CD4-positive, CD25-positive, alpha-beta regulatory T cell (primary cell): ENCODE data around the gene C19orf47. TPM values are rescaled to one million over a fixed set of nuclear protein-coding genes. Genes with fewer than 3 reads are reported as not detected.

Experiments
- ATAC-seq, 2 donors: fragments of 150-1000 bp; cut with Tn5 transposase; one replicate each; pipeline ENCODE4 v1.10.0; 2021; ENCODE audit warnings: low read depth in 2 of 2, moderate number of reproducible peaks in 2 of 2, moderate library complexity in 1 of 2
- DNase-seq, 3 donors: peaks; one replicate each; pipeline versions ENCODE4 v3.0.0 to v3.0.0-alpha.2; 2012 to 2022; ENCODE audit warnings: mixed read lengths in 1 of 3
- H3K27ac ChIP-seq: one replicate; pipeline ENCODE4 v1.7.0; 2013; ENCODE audit warnings: mild to moderate bottlenecking, low read length; ENCODE audit not compliant: insufficient read depth, poor library complexity, severe bottlenecking
- H3K27me3 ChIP-seq: one replicate; pipeline ENCODE4 v1.7.0; 2013; ENCODE audit warnings: low read length; ENCODE audit not compliant: control insufficient read depth, insufficient read depth
- H3K36me3 ChIP-seq: one replicate; pipeline ENCODE4 v1.7.0; 2013; ENCODE audit warnings: mild to moderate bottlenecking, low read length, moderate library complexity; ENCODE audit not compliant: control insufficient read depth, insufficient read depth
- H3K4me1 ChIP-seq: 2 replicates; pipeline ENCODE4 v1.7.0; 2013; ENCODE audit warnings: mild to moderate bottlenecking, low read length; ENCODE audit not compliant: insufficient read depth, control insufficient read depth, poor library complexity, severe bottlenecking
- H3K4me3 ChIP-seq: one replicate; pipeline ENCODE4 v1.7.0; 2013; ENCODE audit warnings: low read depth, mild to moderate bottlenecking, low read length, moderate library complexity
- H3K9me3 ChIP-seq, 2 experiments: 1 replicate in 1 of 2; 2 replicates in 1 of 2; pipeline ENCODE4 v1.7.0; 2013; ENCODE audit warnings: low read length in 2 of 2, mild to moderate bottlenecking in 1 of 2, moderate library complexity in 1 of 2; ENCODE audit not compliant: control insufficient read depth in 2 of 2
- H3K27ac Mint-ChIP-seq, 3 donors: one replicate each; pipeline ENCODE4 v1.8.0; 2020 to 2022; ENCODE audit warnings: mild to moderate bottlenecking in 3 of 3, mixed read lengths in 3 of 3, moderate library complexity in 2 of 3
- H3K27me3 Mint-ChIP-seq: one replicate; pipeline ENCODE4 v1.8.0; 2022; ENCODE audit warnings: mild to moderate bottlenecking, mixed read lengths
- H3K36me3 Mint-ChIP-seq: one replicate; pipeline ENCODE4 v1.8.0; 2020; ENCODE audit warnings: mixed read lengths
- H3K4me1 Mint-ChIP-seq, 4 donors: one replicate each; pipeline ENCODE4 v1.8.0; 2020 to 2022; ENCODE audit warnings: mixed read lengths in 4 of 4, mild to moderate bottlenecking in 1 of 4
- H3K4me3 Mint-ChIP-seq, 4 donors: one replicate each; pipeline ENCODE4 v1.8.0; 2020 to 2022; ENCODE audit warnings: mild to moderate bottlenecking in 4 of 4, mixed read lengths in 4 of 4, moderate library complexity in 3 of 4
- H3K9me3 Mint-ChIP-seq, 7 donors: one replicate each; pipeline ENCODE4 v1.8.0; 2020 to 2022; ENCODE audit warnings: mixed read lengths in 7 of 7, mild to moderate bottlenecking in 3 of 7, moderate library complexity in 2 of 7
- polyA plus RNA-seq, 4 donors: library from polyadenylated mRNA; unstranded; fragments of 300-500 nt; fragmentation: Illumina TruSeq; gene quantifications; one replicate each; pipeline ENCODE4 v1.2.3, GENCODE V29; 2021
- total RNA-seq: library from RNA; stranded (reverse); gene quantifications from one replicate; pipeline ENCODE4 v1.2.3, GENCODE V29; 2022

C19orf47 gene
- total and polyA plus RNA-seq, 5 donors from 2014 or later, result 5.9 to 12.4 (median 6.8) TPM

DNA sequence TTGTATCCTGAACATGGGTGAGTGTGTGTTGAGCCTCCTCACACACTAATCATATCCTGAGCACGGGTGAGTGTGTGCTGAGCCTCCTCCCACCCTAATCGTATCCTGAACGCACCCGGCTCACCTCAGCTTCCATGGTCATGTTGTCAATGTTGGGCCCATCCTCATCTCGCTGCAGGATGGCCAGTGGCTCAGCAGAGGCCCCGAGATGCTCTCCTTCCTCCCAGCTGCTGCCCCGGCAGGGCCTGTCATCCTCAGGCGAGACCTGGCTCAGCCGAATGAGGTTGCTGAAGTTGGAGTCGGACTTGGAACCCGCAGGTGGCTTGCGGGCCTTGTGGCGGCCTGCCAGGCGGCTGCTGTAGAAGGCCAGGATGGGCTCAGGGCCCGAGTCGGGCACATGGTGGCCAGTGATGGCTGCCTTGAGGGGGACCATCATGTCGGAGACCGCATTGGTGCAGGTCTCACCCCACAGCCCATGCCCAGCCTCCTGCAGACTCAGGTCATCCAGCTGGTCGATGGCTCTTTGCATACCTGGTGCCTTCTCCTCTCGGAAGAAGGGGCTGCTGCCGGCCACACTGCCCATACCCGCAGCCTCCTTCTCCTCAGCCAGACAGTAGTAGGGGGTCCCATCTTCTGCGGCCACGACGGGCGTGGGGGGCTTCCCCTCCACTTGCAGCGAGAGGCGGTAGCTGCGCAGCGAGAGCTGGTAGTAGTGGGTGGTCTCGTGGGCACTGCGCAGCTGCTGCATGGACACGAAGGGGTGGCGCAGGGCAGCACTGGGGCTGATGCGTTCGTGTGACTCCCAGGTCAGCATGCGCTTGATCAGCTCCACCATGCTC lies 32.2 kb upstream of the C19orf47 start:
- Histone ChIP-seq H3K36me3 (no peaks in the 10 kb centered on the region), H3K4me3 (no peak overlapping the region), H3K4me1 (no peaks in the 10 kb centered on the region), H3K9me3 (no peaks in the 10 kb centered on the region), H3K27me3 (no peaks in the 10 kb centered on the region), H3K27ac (no peak overlapping the region)
- Mint-ChIP-seq H3K9me3 (peaks cover 0 to 1% (median 0%) of the 10 kb centered on the region in 7 donors), H3K27me3 (no peaks in the 10 kb centered on the region), H3K4me1 (no peaks in the 10 kb centered on the region), H3K27ac (no peak overlapping the region), H3K4me3 (no peak overlapping the region), H3K36me3 (peaks cover 4% of the 10 kb centered on the region)
- no peak for ATAC-seq
- DNase-seq, result no peak

DNA sequence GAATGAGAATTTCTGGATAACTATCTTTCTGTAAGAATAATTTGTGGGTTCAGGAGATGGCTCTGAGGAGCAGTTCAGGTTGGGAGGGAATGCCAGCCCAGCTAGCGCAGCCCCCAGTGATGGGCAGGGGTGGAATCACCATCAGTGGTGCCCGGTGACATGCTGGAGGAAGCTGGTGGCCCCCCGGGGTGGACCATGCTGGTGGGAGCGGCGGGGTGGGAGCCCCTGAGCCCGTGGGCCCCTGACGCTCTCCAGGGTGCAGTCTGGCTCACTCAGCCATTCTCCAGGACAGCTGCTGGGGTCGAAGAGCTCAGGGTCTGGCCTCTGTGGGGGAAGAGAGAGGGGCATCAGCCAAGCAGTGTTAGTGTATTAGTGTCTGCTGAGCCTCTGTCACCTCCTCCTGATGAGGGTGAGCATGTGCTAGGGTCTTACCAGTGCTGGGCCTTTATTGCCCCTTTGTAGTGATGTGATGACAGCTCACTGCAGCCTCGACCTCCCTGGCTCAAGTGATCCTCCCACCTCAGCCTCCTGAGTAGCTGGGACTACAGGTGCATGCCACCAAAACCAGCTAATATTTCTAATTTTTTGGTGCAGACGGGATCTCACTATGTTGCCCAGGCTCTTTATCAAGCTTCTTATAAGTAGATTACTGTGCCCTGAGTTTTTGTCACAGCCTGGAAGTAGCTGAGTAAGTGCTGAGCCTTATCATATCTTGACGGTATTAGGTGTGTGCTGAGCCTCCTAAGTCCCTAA lies 31.4 kb upstream of the C19orf47 start:
- Histone ChIP-seq H3K27me3 (no peaks in the 10 kb centered on the region), H3K9me3 (no peaks in the 10 kb centered on the region), H3K27ac (no peak overlapping the region), H3K4me1 (no peaks in the 10 kb centered on the region), H3K4me3 (no peak overlapping the region), H3K36me3 (peaks cover under 1% of the 10 kb centered on the region)
- DNase-seq (no peak), ATAC-seq (no peak)
- H3K36me3 Mint-ChIP-seq, result peaks cover 6% of the 10 kb centered on the region
- H3K4me1 Mint-ChIP-seq, result peaks cover 0 to 1% (median 0%) of the 10 kb centered on the region in 4 donors
- H3K4me3 Mint-ChIP-seq, result no peak overlapping the region
- no peak overlapping the region for H3K27ac Mint-ChIP-seq
- H3K9me3 Mint-ChIP-seq, result peaks cover 0 to 1% (median 0%) of the 10 kb centered on the region in 7 donors
- H3K27me3 Mint-ChIP-seq, result no peaks in the 10 kb centered on the region

DNA sequence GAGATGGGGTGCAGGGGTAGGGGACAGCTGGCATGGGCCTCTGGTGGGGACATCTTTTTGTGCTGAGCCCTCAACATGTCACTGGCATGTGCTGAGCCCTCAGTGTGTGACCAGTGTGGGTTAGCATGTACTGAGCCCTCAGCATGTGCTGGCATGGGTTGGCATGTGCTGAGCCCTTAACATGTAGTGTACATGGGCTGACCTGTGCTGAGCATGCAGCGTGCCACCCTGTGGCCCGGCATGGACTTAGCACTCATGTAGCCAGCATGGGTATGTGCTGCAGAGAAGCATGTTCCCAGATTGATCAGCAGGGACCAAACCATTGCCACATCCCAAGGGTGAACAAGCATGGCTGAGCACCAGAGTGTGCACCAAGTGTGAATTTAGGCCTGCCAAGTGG lies 30.3 kb upstream of the C19orf47 start:
- H3K27ac Mint-ChIP-seq, result no peak overlapping the region
- H3K36me3 Mint-ChIP-seq, result peaks cover 11% of the 10 kb centered on the region
- H3K4me1 ChIP-seq, result no peaks in the 10 kb centered on the region
- H3K4me1 Mint-ChIP-seq, result peaks cover 0 to 3% (median 0%) of the 10 kb centered on the region in 4 donors
- H3K27me3 Mint-ChIP-seq, result no peaks in the 10 kb centered on the region
- no peaks in the 10 kb centered on the region for H3K9me3 Mint-ChIP-seq
- H3K4me3 Mint-ChIP-seq, result no peak overlapping the region
- no peak for DNase-seq
- H3K36me3 ChIP-seq, result peaks cover 8% of the 10 kb centered on the region
- no peaks in the 10 kb centered on the region for H3K9me3 ChIP-seq
- H3K27ac ChIP-seq, result no peak overlapping the region
- no peaks in the 10 kb centered on the region for H3K27me3 ChIP-seq
- no peak overlapping the region for H3K4me3 ChIP-seq
- no peak for ATAC-seq

DNA sequence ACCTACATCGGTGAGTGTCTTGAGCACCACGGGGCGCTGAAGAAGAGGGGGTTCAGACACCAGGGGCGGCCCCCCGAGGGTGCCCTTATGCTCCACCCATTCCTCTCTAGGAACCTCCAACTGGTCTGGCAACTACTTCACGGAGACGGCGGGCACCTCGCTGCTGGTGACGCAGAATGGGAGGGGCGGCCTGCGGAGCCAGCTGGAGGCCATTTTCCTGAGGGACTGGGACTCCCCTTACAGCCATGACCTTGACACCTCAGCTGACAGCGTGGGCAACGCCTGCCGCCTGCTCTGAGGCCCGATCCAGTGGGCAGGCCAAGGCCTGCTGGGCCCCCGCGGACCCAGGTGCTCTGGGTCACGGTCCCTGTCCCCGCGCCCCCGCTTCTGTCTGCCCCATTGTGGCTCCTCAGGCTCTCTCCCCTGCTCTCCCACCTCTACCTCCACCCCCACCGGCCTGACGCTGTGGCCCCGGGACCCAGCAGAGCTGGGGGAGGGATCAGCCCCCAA lies 29.7 kb upstream of the C19orf47 start:
- Mint-ChIP-seq H3K36me3 (peaks cover 11% of the 10 kb centered on the region), H3K9me3 (no peaks in the 10 kb centered on the region), H3K4me3 (no peak overlapping the region), H3K27me3 (no peaks in the 10 kb centered on the region), H3K4me1 (peaks cover 0 to 3% (median 0%) of the 10 kb centered on the region in 4 donors), H3K27ac (no peak overlapping the region)
- no peak overlapping the region for H3K4me3 ChIP-seq
- peaks cover 8% of the 10 kb centered on the region for H3K36me3 ChIP-seq
- H3K27me3 ChIP-seq, result no peaks in the 10 kb centered on the region
- DNase-seq (no peak), ATAC-seq (no peak)
- H3K27ac ChIP-seq, result no peak overlapping the region
- H3K4me1 ChIP-seq, result no peaks in the 10 kb centered on the region
- H3K9me3 ChIP-seq, result no peaks in the 10 kb centered on the region

DNA sequence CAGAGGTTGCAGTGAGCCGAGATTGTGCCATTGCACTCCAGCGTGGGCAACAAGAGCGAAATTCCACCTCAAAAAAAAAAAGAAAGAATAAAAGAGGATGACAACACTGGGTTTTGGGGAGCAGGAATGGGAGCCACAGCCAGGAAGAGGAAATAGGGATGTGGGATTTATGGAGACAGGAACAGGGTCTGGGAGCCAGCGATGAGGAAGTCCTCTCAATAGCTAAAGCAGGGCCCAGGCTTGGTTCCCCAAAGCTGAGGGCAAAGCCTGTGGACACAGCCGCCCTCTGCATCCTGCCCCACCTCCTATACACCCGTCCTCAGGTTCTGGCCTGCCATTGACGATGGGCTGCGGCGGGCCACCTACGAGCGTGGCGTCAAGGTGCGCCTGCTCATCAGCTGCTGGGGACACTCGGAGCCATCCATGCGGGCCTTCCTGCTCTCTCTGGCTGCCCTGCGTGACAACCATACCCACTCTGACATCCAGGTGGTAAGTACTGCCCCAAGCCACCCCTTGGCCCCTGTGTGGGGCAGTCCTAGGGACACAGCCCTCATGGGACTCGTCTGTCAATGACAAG lies 28.2 kb upstream of the C19orf47 start:
- Mint-ChIP-seq H3K4me1 (peaks cover 0 to 3% (median 0%) of the 10 kb centered on the region in 4 donors), H3K36me3 (peaks cover 19% of the 10 kb centered on the region)
- ATAC-seq, result no peak

DNA sequence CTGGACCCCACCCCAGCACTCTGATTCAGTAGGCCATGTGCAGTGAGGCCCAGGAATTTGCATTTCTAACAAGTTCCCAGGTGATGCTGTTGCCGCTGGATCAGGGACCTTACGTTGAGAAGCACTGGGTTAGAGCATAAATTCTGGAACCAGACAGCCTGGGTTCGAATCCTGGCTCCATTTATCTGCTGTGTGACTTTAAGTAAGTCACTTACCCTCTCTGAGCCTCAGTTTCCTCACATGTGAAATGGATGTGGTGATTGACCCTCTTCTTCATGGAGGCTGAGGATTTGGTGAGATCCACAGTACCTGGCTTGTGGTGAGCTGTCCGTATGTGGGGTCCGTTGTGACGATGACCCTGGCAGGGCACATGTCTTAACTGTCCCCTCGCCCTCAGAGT lies 25.9 kb upstream of the C19orf47 start:
- Mint-ChIP-seq H3K27ac (no peak overlapping the region), H3K36me3 (peaks cover 16% of the 10 kb centered on the region), H3K4me3 (no peak overlapping the region)

More for the DNA sequence above, 28.2 kb upstream of the C19orf47 start:
- Histone ChIP-seq H3K4me3 (no peak overlapping the region), H3K9me3 (no peaks in the 10 kb centered on the region), H3K36me3 (peaks cover 8% of the 10 kb centered on the region), H3K4me1 (no peaks in the 10 kb centered on the region), H3K27ac (no peak overlapping the region), H3K27me3 (no peaks in the 10 kb centered on the region)
- Mint-ChIP-seq H3K9me3 (no peaks in the 10 kb centered on the region), H3K27ac (no peak overlapping the region), H3K4me3 (no peak overlapping the region), H3K27me3 (no peaks in the 10 kb centered on the region)
- DNase-seq, result no peak

GRCh38 chr19:40371802-40372122 lies 23.6 kb upstream of the C19orf47 start:
- H3K36me3 Mint-ChIP-seq, result peaks cover 19% of the 10 kb centered on the region
- DNase-seq (no peak), ATAC-seq (no peak)
- H3K4me3 Mint-ChIP-seq, result no peak overlapping the region
- no peak overlapping the region for H3K27ac Mint-ChIP-seq
- Histone ChIP-seq H3K4me1 (no peaks in the 10 kb centered on the region), H3K27me3 (no peaks in the 10 kb centered on the region), H3K36me3 (peaks cover 13% of the 10 kb centered on the region), H3K4me3 (no peak overlapping the region), H3K9me3 (no peaks in the 10 kb centered on the region), H3K27ac (no peak overlapping the region)
- H3K27me3 Mint-ChIP-seq, result no peaks in the 10 kb centered on the region
- H3K4me1 Mint-ChIP-seq, result peaks cover 0 to 3% (median 0%) of the 10 kb centered on the region in 4 donors
- no peaks in the 10 kb centered on the region for H3K9me3 Mint-ChIP-seq

More for the DNA sequence above, 25.9 kb upstream of the C19orf47 start:
- Mint-ChIP-seq H3K27me3 (no peaks in the 10 kb centered on the region), H3K4me1 (peaks cover 0 to 3% (median 0%) of the 10 kb centered on the region in 4 donors), H3K9me3 (no peaks in the 10 kb centered on the region)
- Histone ChIP-seq H3K4me3 (no peak overlapping the region), H3K36me3 (peaks cover 13% of the 10 kb centered on the region), H3K27me3 (no peaks in the 10 kb centered on the region), H3K4me1 (no peaks in the 10 kb centered on the region), H3K27ac (no peak overlapping the region), H3K9me3 (no peaks in the 10 kb centered on the region)
- ATAC-seq, result no peak
- DNase-seq, result no peak
